Nephron (organoid): Measurements from ENCODE around the gene ELMO1.

Experiments
- H3K27ac Mint-ChIP-seq, 3 experiments: 2 replicates each; pipeline ENCODE4 v1.8.0; 2020; ENCODE audit warnings: mixed read lengths in 3 of 3, mild to moderate bottlenecking in 2 of 3, moderate library complexity in 1 of 3
- H3K27me3 Mint-ChIP-seq: 2 replicates; pipeline ENCODE4 v1.8.0; 2021; ENCODE audit warnings: low read depth, mild to moderate bottlenecking, moderate library complexity, mixed read lengths
- H3K36me3 Mint-ChIP-seq: 2 replicates; pipeline ENCODE4 v1.8.0; 2020; ENCODE audit warnings: low read depth, mixed read lengths
- H3K4me1 Mint-ChIP-seq: 2 replicates; pipeline ENCODE4 v1.8.0; 2020; ENCODE audit warnings: mixed read lengths
- H3K4me3 Mint-ChIP-seq, 3 experiments: 2 replicates each; pipeline ENCODE4 v1.8.0; 2020; ENCODE audit warnings: mild to moderate bottlenecking in 3 of 3, mixed read lengths in 3 of 3, moderate library complexity in 2 of 3
- H3K9me3 Mint-ChIP-seq: 2 replicates; pipeline ENCODE4 v1.8.0; 2020; ENCODE audit warnings: mixed read lengths
- CTCF ChIP-seq, 3 experiments: fragments of 200-600 bp; sonication (generic); IDR thresholded peaks; one replicate each; pipeline ENCODE4 v1.5.0; 2021; ENCODE audit warnings: antibody characterized with exemption in 3 of 3; ENCODE audit not compliant: unreplicated experiment in 3 of 3

Gene ELMO1

GRCh38 chr7:37032258-37032601, 416.4 kb downstream of the ELMO1 start:
- Mint-ChIP-seq H3K4me3 (peak overlapping the region in 1 of 3 experiments; percentile 15), H3K36me3 (no peaks in the 10 kb centered on the region), H3K27ac (peak overlapping the region in 2 of 3 experiments; percentile 10 to 62), H3K27me3 (no peaks in the 10 kb centered on the region), H3K4me1 (peaks cover 31% of the 10 kb centered on the region), H3K9me3 (no peaks in the 10 kb centered on the region)
- TF ChIP-seq CTCF (IDR thresholded peaks at IDR 0.05; ENCODE audit: unreplicated experiment in 3 of 3), result no peak

GRCh38 chr7:37031571-37032257, 416.9 kb downstream of the ELMO1 start:
- TF ChIP-seq CTCF (IDR thresholded peaks at IDR 0.05; ENCODE audit: unreplicated experiment in 3 of 3), result no peak
- Mint-ChIP-seq H3K4me1 (peaks cover 36% of the 10 kb centered on the region), H3K36me3 (no peaks in the 10 kb centered on the region), H3K27ac (peak overlapping the region in 2 of 3 experiments; percentile 10 to 62), H3K9me3 (no peaks in the 10 kb centered on the region), H3K27me3 (no peaks in the 10 kb centered on the region), H3K4me3 (peak overlapping the region in 1 of 3 experiments; percentile 15)

- no peak for TF ChIP-seq CTCF (IDR thresholded peaks at IDR 0.05; ENCODE audit: unreplicated experiment in 3 of 3)
- no peaks in the 10 kb centered on the region for H3K9me3 Mint-ChIP-seq
- no peaks in the 10 kb centered on the region for H3K36me3 Mint-ChIP-seq
- peaks cover 38% of the 10 kb centered on the region for H3K4me1 Mint-ChIP-seq
- H3K27me3 Mint-ChIP-seq, result no peaks in the 10 kb centered on the region
- H3K27ac Mint-ChIP-seq, result no peak overlapping the region
- no peak overlapping the region for H3K4me3 Mint-ChIP-seq
Measured at GRCh38 chr7:37028909-37029440, 419.7 kb downstream of the ELMO1 start.

GRCh38 chr7:37027557-37028341, 420.9 kb downstream of the ELMO1 start:
- TF ChIP-seq CTCF (IDR thresholded peaks at IDR 0.05; ENCODE audit: unreplicated experiment in 3 of 3), result no peak
- H3K4me1 Mint-ChIP-seq, result peaks cover 29% of the 10 kb centered on the region
- H3K9me3 Mint-ChIP-seq, result no peaks in the 10 kb centered on the region
- no peak overlapping the region for H3K4me3 Mint-ChIP-seq
- H3K27ac Mint-ChIP-seq, result no peak overlapping the region
- H3K36me3 Mint-ChIP-seq, result no peaks in the 10 kb centered on the region
- H3K27me3 Mint-ChIP-seq, result no peaks in the 10 kb centered on the region

GRCh38 chr7:37027104-37027503, 421.6 kb downstream of the ELMO1 start:
- Mint-ChIP-seq H3K27me3 (no peaks in the 10 kb centered on the region), H3K4me3 (no peak overlapping the region), H3K4me1 (peaks cover 23% of the 10 kb centered on the region), H3K36me3 (no peaks in the 10 kb centered on the region), H3K9me3 (no peaks in the 10 kb centered on the region), H3K27ac (no peak overlapping the region)
- no peak for TF ChIP-seq CTCF (IDR thresholded peaks at IDR 0.05; ENCODE audit: unreplicated experiment in 3 of 3)
